Brain microvascular endothelial cell (primary cell): Measurements from ENCODE around the gene SRGAP3.

Experiments
- DNase-seq: peaks from one replicate; pipeline ENCODE4 v3.0.0-alpha.2; 2020
- H3K27ac ChIP-seq: fragments of 250-450 bp; sonication (Bioruptor Pico); 2 replicates; pipeline ENCODE4 v1.5.1; 2020; ENCODE audit warnings: mild to moderate bottlenecking, moderate library complexity
- H3K27me3 ChIP-seq: fragments of 250-450 bp; sonication (Bioruptor Pico); replicated peaks from 2 replicates; pipeline ENCODE4 v1.5.1; 2020; ENCODE audit warnings: mild to moderate bottlenecking
- H3K36me3 ChIP-seq: fragments of 250-450 bp; sonication (Bioruptor Pico); replicated peaks from 2 replicates; pipeline ENCODE4 v1.5.1; 2020; ENCODE audit warnings: mild to moderate bottlenecking
- H3K4me3 ChIP-seq: 2 replicates; pipeline ENCODE4 v1.5.1; 2011; ENCODE audit warnings: low read depth, mild to moderate bottlenecking, control low read depth, low read length, moderate library complexity
- in situ Hi-C: cut with HindIII; loops from 2 replicates; pipeline ENCODE4 v1.10.0; 2017; ENCODE audit warnings: low sequenced_read_pairs, low pct_ligation_motif_present
- TF ChIP-seq, protein P1 (sequence below): IDR thresholded peaks from 2 replicates; pipeline ENCODE4 v1.5.1; 2011; ENCODE audit warnings: low read depth, mild to moderate bottlenecking, moderate library complexity, low read length, control low read depth, inconsistent platforms; ENCODE audit errors: missing control alignments

Gene SRGAP3

DNA sequence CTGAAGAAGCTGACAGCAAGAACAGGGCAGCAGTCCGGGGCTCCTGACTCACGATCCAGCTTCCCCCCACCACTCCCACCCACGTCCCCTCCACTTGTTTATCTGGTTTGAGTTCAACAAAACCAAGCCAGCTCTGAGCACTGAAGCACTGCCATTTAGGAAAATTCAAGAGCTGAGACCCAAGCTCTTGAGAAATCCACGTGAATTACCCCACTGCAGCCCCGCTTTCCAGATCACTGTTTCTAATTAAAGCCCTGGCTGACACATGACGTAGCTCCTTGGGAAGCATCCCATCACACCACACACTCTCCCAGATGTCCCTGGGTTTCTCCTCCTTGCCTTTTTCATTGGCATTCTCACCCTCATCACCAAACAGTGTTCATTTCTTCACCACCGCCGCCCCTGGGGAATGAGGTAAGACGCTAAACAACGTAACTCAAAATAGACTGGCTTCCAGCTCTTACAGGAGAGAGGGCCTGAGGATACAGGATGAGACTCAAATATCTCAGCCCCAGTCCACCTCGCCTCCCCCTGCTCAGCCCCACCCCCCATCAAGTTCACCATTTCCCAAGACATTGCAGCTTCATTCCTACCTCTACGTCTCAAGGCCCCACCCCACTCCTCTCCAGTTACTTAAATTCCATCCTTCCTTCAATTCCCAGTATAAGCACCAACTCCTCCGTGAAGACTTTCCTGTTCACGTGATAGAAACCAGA is 95.4 kb downstream of the SRGAP3 start:
- TF ChIP-seq, protein P1, sequence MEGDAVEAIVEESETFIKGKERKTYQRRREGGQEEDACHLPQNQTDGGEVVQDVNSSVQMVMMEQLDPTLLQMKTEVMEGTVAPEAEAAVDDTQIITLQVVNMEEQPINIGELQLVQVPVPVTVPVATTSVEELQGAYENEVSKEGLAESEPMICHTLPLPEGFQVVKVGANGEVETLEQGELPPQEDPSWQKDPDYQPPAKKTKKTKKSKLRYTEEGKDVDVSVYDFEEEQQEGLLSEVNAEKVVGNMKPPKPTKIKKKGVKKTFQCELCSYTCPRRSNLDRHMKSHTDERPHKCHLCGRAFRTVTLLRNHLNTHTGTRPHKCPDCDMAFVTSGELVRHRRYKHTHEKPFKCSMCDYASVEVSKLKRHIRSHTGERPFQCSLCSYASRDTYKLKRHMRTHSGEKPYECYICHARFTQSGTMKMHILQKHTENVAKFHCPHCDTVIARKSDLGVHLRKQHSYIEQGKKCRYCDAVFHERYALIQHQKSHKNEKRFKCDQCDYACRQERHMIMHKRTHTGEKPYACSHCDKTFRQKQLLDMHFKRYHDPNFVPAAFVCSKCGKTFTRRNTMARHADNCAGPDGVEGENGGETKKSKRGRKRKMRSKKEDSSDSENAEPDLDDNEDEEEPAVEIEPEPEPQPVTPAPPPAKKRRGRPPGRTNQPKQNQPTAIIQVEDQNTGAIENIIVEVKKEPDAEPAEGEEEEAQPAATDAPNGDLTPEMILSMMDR, result no peak
- DNase-seq, result no peak
- in situ Hi-C loops, result no loop called here
- H3K27me3 ChIP-seq, result no peaks in the 10 kb centered on the region
- no peaks in the 10 kb centered on the region for H3K36me3 ChIP-seq
- H3K4me3 ChIP-seq, result no peak overlapping the region
- no peak overlapping the region for H3K27ac ChIP-seq

- H3K36me3 ChIP-seq, result no peaks in the 10 kb centered on the region
- in situ Hi-C loops, result no loop called here
- no peak for DNase-seq
- H3K27me3 ChIP-seq, result no peaks in the 10 kb centered on the region
- H3K27ac ChIP-seq, result no peak overlapping the region
- no peak overlapping the region for H3K4me3 ChIP-seq
- TF ChIP-seq, protein P1, result no peak
Observed at GRCh38 chr3:9151240-9151639, 98.2 kb downstream of the SRGAP3 start.

DNA sequence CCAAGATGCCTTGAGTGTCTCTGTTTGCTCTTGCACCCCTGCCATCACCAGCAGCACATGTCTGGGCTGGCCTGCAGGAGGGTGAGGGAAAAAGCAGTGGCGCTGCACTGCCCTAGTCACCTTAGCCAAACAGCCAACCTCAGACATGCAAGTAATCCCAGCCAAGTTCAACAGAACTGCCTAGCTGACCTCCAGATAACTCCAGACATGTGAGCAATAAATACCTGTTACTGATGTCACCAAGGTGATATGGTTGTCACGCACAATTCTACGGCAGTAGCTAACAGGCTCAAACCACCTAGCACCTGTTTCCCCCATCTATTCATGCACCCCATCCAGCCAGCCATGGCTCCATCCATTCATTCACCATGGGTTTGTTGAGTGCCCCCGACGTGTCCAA is 99.9 kb downstream of the SRGAP3 start:
- in situ Hi-C loops, result no loop called here
- DNase-seq, result no peak
- no peak overlapping the region for H3K27ac ChIP-seq
- H3K36me3 ChIP-seq, result no peaks in the 10 kb centered on the region
- TF ChIP-seq, protein P1, result no peak
- H3K27me3 ChIP-seq, result no peaks in the 10 kb centered on the region
- no peak overlapping the region for H3K4me3 ChIP-seq

DNA sequence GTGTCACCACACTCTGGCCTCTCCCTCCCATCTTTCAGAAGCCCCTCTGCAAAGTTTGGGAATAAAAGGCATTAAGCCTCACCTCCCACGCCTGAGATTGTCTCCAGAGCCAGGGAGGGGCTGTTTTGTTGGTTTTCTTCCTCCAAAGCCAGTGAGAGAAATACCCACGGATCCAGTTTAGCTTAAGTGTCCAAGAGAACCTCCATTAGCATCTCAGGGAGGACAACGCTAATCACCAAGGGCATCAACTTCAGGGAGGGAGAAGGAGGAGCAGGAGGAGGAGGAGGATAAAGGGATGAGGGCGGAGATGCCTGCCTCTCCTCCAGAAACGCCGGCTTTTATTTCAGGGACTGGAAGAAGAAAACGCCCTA is 101.6 kb downstream of the SRGAP3 start:
- in situ Hi-C loops, result no loop called here

DNA sequence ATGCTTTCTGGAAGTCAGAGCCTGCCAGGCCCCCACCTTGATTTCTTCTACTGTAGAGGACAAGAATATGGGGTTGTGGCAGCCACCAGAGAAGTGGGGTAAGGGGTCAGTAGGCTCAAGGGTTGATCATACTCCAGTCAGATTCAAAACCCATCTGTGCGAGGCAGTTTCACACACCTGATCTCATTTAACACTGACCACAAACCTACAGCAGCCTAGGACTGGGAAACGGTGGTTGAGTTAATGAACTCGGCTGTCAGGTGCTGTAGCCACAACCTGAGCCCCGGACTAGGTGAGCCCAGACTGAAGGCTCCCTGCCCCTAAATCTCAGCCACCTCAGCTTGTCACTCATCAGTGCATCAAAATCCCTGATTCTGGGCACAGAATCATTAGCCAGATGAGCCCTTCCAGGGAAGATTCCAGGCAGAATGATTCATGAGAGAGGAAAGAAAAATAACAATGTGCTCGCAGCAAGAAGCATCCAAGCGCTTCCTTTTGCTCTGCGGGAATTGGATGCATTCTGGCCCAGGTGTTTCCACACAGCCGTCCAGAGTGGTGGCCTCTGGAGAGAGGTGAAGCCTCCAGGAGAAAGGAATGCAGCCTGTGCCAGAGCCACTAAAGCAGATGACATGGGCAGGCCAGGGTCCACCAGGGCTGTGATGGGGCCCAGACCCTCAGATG is 102.1 kb downstream of the SRGAP3 start:
- TF ChIP-seq, protein P1, result no peak
- Histone ChIP-seq H3K27ac (no peak overlapping the region), H3K36me3 (no peaks in the 10 kb centered on the region), H3K4me3 (no peak overlapping the region), H3K27me3 (no peaks in the 10 kb centered on the region)
- in situ Hi-C loops, result no loop called here
- DNase-seq, result no peak

More for the DNA sequence above, 101.6 kb downstream of the SRGAP3 start:
- Histone ChIP-seq H3K27ac (no peak overlapping the region), H3K4me3 (no peak overlapping the region), H3K27me3 (no peaks in the 10 kb centered on the region), H3K36me3 (no peaks in the 10 kb centered on the region)
- DNase-seq, result no peak
- TF ChIP-seq, protein P1, result no peak
